Adrenal gland (tissue), 5 donors: ENCODE results near the gene SCN4A.

Experiments used
- POLR2A ChIP-seq, 2 donors: fragments of 450-650 bp; IDR thresholded peaks; one replicate each; pipeline ENCODE4 v1.6.1; 2017; ENCODE audit warnings: antibody characterized with exemption in 2 of 2, mild to moderate bottlenecking in 2 of 2, moderate library complexity in 1 of 2
- TF ChIP-seq, protein P1 (sequence below), 6 experiments: fragments of 450-650 bp in 4 of 6; fragments of 200-600 bp in 2 of 6; sonication (generic) in 1 of 6; IDR thresholded peaks; 1 replicate in 5 of 6; 2 replicates in 1 of 6; pipeline versions ENCODE4 v1.5.1 to v1.8.0; 2016 to 2021; ENCODE audit warnings: antibody characterized with exemption in 6 of 6, mild to moderate bottlenecking in 2 of 6, moderate library complexity in 1 of 6
- donor health status: DM: no; HTN: no; CAD: no.

DNA sequence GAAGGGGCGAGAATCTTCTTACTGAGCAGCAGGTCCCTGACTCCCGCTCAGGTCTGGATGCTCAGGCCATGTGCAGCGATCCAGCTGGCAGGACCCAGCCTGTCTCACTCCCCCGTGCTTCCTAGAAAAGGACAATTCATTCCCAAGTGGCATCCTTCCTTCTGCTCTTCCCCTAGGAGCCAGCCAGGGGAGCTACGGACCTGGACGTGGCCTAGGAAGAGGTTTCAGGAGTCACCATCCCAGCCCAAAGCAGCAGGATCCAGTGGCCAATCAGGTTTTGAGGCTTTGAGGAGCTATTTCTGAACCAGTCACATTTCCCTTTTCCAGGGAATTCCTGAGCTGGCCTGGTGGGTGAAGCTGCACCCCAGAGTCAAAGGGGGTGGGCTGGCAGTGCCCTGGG lies 32.8 kb downstream of the SCN4A start:
- no peak for TF ChIP-seq POLR2A (IDR thresholded peaks at IDR 0.05)
- TF ChIP-seq, protein P1, sequence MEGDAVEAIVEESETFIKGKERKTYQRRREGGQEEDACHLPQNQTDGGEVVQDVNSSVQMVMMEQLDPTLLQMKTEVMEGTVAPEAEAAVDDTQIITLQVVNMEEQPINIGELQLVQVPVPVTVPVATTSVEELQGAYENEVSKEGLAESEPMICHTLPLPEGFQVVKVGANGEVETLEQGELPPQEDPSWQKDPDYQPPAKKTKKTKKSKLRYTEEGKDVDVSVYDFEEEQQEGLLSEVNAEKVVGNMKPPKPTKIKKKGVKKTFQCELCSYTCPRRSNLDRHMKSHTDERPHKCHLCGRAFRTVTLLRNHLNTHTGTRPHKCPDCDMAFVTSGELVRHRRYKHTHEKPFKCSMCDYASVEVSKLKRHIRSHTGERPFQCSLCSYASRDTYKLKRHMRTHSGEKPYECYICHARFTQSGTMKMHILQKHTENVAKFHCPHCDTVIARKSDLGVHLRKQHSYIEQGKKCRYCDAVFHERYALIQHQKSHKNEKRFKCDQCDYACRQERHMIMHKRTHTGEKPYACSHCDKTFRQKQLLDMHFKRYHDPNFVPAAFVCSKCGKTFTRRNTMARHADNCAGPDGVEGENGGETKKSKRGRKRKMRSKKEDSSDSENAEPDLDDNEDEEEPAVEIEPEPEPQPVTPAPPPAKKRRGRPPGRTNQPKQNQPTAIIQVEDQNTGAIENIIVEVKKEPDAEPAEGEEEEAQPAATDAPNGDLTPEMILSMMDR (IDR thresholded peaks at IDR 0.05): no peak
